GM12878 (cell line): Measurements from ENCODE around the gene CPSF4. TPM values are rescaled to one million over a fixed set of nuclear protein-coding genes. Genes with fewer than 3 reads are reported as not detected.
A peak's percentile ranks its signal among the peaks of the same experiment; 100 is the strongest.

ENCODE experiments used
- ATAC-seq: fragments of 200-7000 bp; cut with Tn5 transposase; 3 replicates; pipeline ENCODE4 v1.9.1; 2020; ENCODE audit warnings: mild to moderate bottlenecking, moderate library complexity
- BruUV-seq: library from RNA; stranded (reverse); fragments of 400-500 nt; replicated peaks from 2 replicates; lab custom pipeline; 2021; lab: Mats Ljungman, UMichigan
- CTCF ChIA-PET: fragments of 300-600 bp; sonication (Branson Sonifier 250); formaldehyde crosslinking; extraction: SDS; loops from one replicate; lab custom pipeline; 2021; ENCODE audit warnings: inconsistent platforms; lab: Yijun Ruan, JAX
- POLR2A ChIA-PET: fragments of 350-600 bp; formaldehyde crosslinking; extraction: SDS; loops from one replicate; lab custom pipeline; 2021; ENCODE audit warnings: inconsistent platforms; lab: Charles Lee
- RAD21 ChIA-PET: fragments of 300-600 bp; sonication (Branson Sonifier 250); formaldehyde crosslinking; loops from one replicate; lab custom pipeline; 2023; ENCODE audit warnings: antibody characterized with exemption; ENCODE audit not compliant: unreplicated experiment; lab: Charles Lee
- SMC1A ChIA-PET: fragments of 300-600 bp; sonication (Branson Sonifier 250); formaldehyde crosslinking; loops from one replicate; lab custom pipeline; 2023; ENCODE audit not compliant: unreplicated experiment, uncharacterized antibody; lab: Charles Lee
- DNase-seq: peaks from one replicate; pipeline ENCODE4 v3.0.0-alpha.2; 2011; ENCODE audit warnings: low read depth, low spot score
- FAIRE-seq: peaks from 3 replicates; lab custom pipeline; 2011; peaks lifted over from hg19 to GRCh38; lab: Jason Lieb, UNC
- H2AFZ ChIP-seq: 2 replicates; pipeline ENCODE4 v1.6.0; 2011; ENCODE audit warnings: low read depth, low read length, control low read depth; ENCODE audit not compliant: control insufficient read depth
- H3K27ac ChIP-seq: 2 replicates; pipeline ENCODE4 v1.5.1; 2011; ENCODE audit warnings: control low read depth; ENCODE audit not compliant: control insufficient read depth, insufficient read depth
- H3K27me3 ChIP-seq, 2 experiments: replicated peaks in 1 of 2; 2 replicates each; pipeline versions ENCODE4 v1.6.0 to v1.6.1; 2011; ENCODE audit warnings: low read length in 1 of 2; ENCODE audit not compliant: control insufficient read depth in 2 of 2, insufficient read depth in 2 of 2
- H3K36me3 ChIP-seq, 2 experiments: 2 replicates each; pipeline ENCODE4 v1.5.1; 2011; ENCODE audit warnings: low read length in 1 of 2; ENCODE audit not compliant: control insufficient read depth in 2 of 2, insufficient read depth in 2 of 2
- H3K4me1 ChIP-seq: 2 replicates; pipeline ENCODE4 v1.6.1; 2011; ENCODE audit warnings: mild to moderate bottlenecking, low read length, moderate library complexity, mixed read lengths; ENCODE audit not compliant: control insufficient read depth, insufficient read depth
- H3K4me2 ChIP-seq: 2 replicates; pipeline ENCODE4 v1.6.0; 2011; ENCODE audit warnings: control low read depth; ENCODE audit not compliant: control insufficient read depth, insufficient read depth
- H3K4me3 ChIP-seq: fragments of 200-600 bp; sonication (generic); 2 replicates; pipeline ENCODE4 v1.5.1; 2016
- H3K79me2 ChIP-seq: 2 replicates; pipeline ENCODE4 v1.6.0; 2011; ENCODE audit warnings: low read length; ENCODE audit not compliant: control insufficient read depth, insufficient read depth
- H3K9ac ChIP-seq: 2 replicates; pipeline ENCODE4 v1.8.0; 2011; ENCODE audit warnings: low read length, control low read depth, mixed read lengths; ENCODE audit not compliant: control insufficient read depth, insufficient read depth
- H3K9me3 ChIP-seq: replicated peaks from 3 replicates; pipeline ENCODE4 v1.5.1; 2011; ENCODE audit warnings: mild to moderate bottlenecking, low read length; ENCODE audit not compliant: control insufficient read depth, insufficient read depth
- H4K20me1 ChIP-seq: 2 replicates; pipeline ENCODE4 v1.6.0; 2011; ENCODE audit not compliant: control insufficient read depth, insufficient read depth
- BCL11A ChIP-seq: IDR thresholded peaks from 2 replicates; pipeline ENCODE4 v1.6.1; 2011; ENCODE audit warnings: low read depth, low read length
- EGR1 ChIP-seq, 2 experiments: IDR thresholded peaks; 1 replicate in 1 of 2; 2 replicates in 1 of 2; pipeline ENCODE4 v1.6.1; 2011 to 2012; ENCODE audit warnings: low read depth in 2 of 2, low read length in 2 of 2, borderline replicate concordance in 1 of 2, mild to moderate bottlenecking in 1 of 2, moderate library complexity in 1 of 2
- FOXK2 ChIP-seq: fragments of 450-650 bp; IDR thresholded peaks from 2 replicates; pipeline ENCODE4 v1.6.1; 2017; ENCODE audit warnings: mild to moderate bottlenecking, moderate library complexity
- KLF5 ChIP-seq: fragments of 450-650 bp; IDR thresholded peaks from 2 replicates; pipeline ENCODE4 v1.6.1; 2014; ENCODE audit warnings: mild to moderate bottlenecking; ENCODE audit not compliant: partially characterized antibody
- MYC ChIP-seq: IDR thresholded peaks from 2 replicates; pipeline ENCODE4 v1.6.1; 2011; ENCODE audit warnings: mild to moderate bottlenecking, low read length, moderate library complexity, inconsistent platforms; ENCODE audit not compliant: insufficient read depth, insufficient replicate concordance, insufficient read length, severe bottlenecking
- RBBP5 ChIP-seq: fragments of 200-600 bp; sonication (generic); conservative IDR thresholded peaks from 2 replicates; pipeline ENCODE4 v1.6.1; 2016
- SPI1 ChIP-seq: IDR thresholded peaks from 2 replicates; pipeline ENCODE4 v1.6.1; 2011; ENCODE audit warnings: low read depth, mild to moderate bottlenecking, low read length, moderate library complexity, borderline replicate concordance; ENCODE audit not compliant: insufficient read depth
- ZNF217 ChIP-seq: fragments of 450-650 bp; IDR thresholded peaks from 2 replicates; pipeline ENCODE4 v1.6.1; 2017; ENCODE audit warnings: antibody characterized with exemption, mild to moderate bottlenecking
- ZNF622 ChIP-seq: fragments of 450-650 bp; IDR thresholded peaks from 2 replicates; pipeline ENCODE4 v1.6.1; 2017; ENCODE audit warnings: mild to moderate bottlenecking, inconsistent platforms
- ZZZ3 ChIP-seq: IDR thresholded peaks from 2 replicates; pipeline ENCODE4 v1.6.1; 2011; ENCODE audit warnings: low read depth; ENCODE audit not compliant: control insufficient read depth, insufficient read length
- WGBS: methylation state at CpG from one replicate; pipeline ENCODE4 v1.1.6; 2016; ENCODE audit warnings: low lambda C conversion rate; ENCODE audit not compliant: insufficient replicate concordance, insufficient coverage; ENCODE audit errors: missing lambda C conversion rate; 5-methylcytosine and 5-hydroxymethylcytosine counted together
- in situ Hi-C: fragments of 300-500 bp; cut with MboI; formaldehyde crosslinking; loops from 9 replicates; pipeline ENCODE4 v1.14.3; 2018; ENCODE audit warnings: mixed read lengths
- intact Hi-C: fragments of 100-400 bp; cut with micrococcal nuclease; formaldehyde crosslinking; loops from one replicate; pipeline ENCODE4 v1.14.2; 2022; ENCODE audit not compliant: unreplicated experiment
- polyA plus RNA-seq, 11 experiments: library from polyadenylated mRNA; depleted of rRNA in 4 of 11; unstranded in 6 of 11; stranded (reverse) in 5 of 11; fragments of >200 nt; fragmentation: Nextera tagmentation in 4 of 11; fragmentation: Illumina TruSeq in 1 of 11; extraction: Ambion mirVana in 4 of 11; extraction: Trizol in 1 of 11; gene quantifications; 1 replicate in 1 of 11; 2 replicates in 10 of 11; pipeline versions ENCODE4 v1.2.1 to v1.2.3, GENCODE V29; 2011 to 2016; ENCODE audit warnings: inconsistent platforms in 2 of 11, missing spikeins in 2 of 11, low read depth in 1 of 11
- total RNA-seq, 4 experiments: library from RNA; depleted of rRNA in 3 of 4; stranded (reverse); fragments of >200 nt in 3 of 4; fragmentation: Illumina TruSeq in 1 of 4; extraction: Trizol in 1 of 4; gene quantifications; 2 replicates each; pipeline versions ENCODE4 v1.2.1 to v1.2.3, GENCODE V29; 2013 to 2021
- TF ChIP-seq, protein P1 (sequence below): fragments of 450-650 bp; IDR thresholded peaks from 2 replicates; pipeline ENCODE4 v1.6.1; 2017; ENCODE audit warnings: mild to moderate bottlenecking, moderate library complexity
- TF ChIP-seq, protein P2 (sequence below): fragments of 450-650 bp; IDR thresholded peaks from 2 replicates; pipeline ENCODE4 v1.6.1; 2017; ENCODE audit warnings: mild to moderate bottlenecking, low read depth, inconsistent platforms; ENCODE audit not compliant: poor library complexity, severe bottlenecking
- TF ChIP-seq, protein P3 (sequence below): IDR thresholded peaks from 2 replicates; pipeline ENCODE4 v1.6.1; 2012; ENCODE audit warnings: mild to moderate bottlenecking, low read depth, low read length
- TF ChIP-seq, protein P4 (sequence below): IDR thresholded peaks from 2 replicates; pipeline ENCODE4 v1.6.1; 2011; ENCODE audit warnings: mild to moderate bottlenecking, low read depth, low read length, moderate library complexity; ENCODE audit not compliant: insufficient replicate concordance

CPSF4 gene
- total and polyA plus RNA-seq, 10 of the 15 experiments (the other 5 are each of a cell fraction or from before 2014, with no cell fraction given) = 13.6 to 70.1 (median 45.0) TPM

DNA sequence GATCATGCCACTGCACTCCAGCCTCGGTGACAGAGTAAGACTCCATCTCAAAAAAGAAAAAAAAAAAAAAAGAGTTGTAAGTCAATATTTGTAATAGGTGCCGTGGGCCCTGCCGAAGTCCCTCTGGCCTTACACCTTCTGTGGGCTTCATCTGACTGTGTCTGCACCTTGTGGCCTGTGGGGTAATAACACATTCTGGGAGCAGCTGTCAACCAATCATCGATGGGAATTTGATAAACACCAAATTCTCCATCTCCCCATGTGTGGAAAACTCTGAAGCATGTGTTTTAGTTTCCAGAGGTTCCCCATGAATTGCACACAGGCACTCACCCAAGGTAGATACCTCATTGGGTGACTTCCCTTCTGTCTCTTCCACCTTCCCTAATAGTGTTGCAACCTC lies 50.5 kb downstream of the CPSF4 start:
- H4K20me1 ChIP-seq = no peaks in the 10 kb centered on the region
- no peak overlapping the region for H3K4me3 ChIP-seq
- H3K9me3 ChIP-seq = peaks cover 14% of the 10 kb centered on the region
- DNase-seq (no peak), FAIRE-seq (no peak), ATAC-seq (peak; percentile 59)
- RAD21 ChIA-PET = no interaction called here
- intact Hi-C loops = no loop called here
- H3K27me3 ChIP-seq = no peaks in the 10 kb centered on the region
- H3K79me2 ChIP-seq = peaks cover 5% of the 10 kb centered on the region
- no peak overlapping the region for H2AFZ ChIP-seq
- no TSS peak for BruUV-seq
- 96% methylated on average over 4 of the region's 4 CpGs for WGBS
- in situ Hi-C loops = no loop called here
- SMC1A ChIA-PET = no interaction called here
- CTCF ChIA-PET = no interaction called here
- no peak overlapping the region for H3K4me2 ChIP-seq
- no peak overlapping the region for H3K9ac ChIP-seq
- POLR2A ChIA-PET = no interaction called here
- no peak overlapping the region for H3K27ac ChIP-seq
- H3K4me1 ChIP-seq = no peaks in the 10 kb centered on the region
- H3K36me3 ChIP-seq = peaks cover 8 to 26% of the 10 kb centered on the region in 2 experiments
- TF ChIP-seq SPI1 = no peak
- TF ChIP-seq FOXK2 = no peak
- no peak for TF ChIP-seq MYC
- TF ChIP-seq, protein P1, sequence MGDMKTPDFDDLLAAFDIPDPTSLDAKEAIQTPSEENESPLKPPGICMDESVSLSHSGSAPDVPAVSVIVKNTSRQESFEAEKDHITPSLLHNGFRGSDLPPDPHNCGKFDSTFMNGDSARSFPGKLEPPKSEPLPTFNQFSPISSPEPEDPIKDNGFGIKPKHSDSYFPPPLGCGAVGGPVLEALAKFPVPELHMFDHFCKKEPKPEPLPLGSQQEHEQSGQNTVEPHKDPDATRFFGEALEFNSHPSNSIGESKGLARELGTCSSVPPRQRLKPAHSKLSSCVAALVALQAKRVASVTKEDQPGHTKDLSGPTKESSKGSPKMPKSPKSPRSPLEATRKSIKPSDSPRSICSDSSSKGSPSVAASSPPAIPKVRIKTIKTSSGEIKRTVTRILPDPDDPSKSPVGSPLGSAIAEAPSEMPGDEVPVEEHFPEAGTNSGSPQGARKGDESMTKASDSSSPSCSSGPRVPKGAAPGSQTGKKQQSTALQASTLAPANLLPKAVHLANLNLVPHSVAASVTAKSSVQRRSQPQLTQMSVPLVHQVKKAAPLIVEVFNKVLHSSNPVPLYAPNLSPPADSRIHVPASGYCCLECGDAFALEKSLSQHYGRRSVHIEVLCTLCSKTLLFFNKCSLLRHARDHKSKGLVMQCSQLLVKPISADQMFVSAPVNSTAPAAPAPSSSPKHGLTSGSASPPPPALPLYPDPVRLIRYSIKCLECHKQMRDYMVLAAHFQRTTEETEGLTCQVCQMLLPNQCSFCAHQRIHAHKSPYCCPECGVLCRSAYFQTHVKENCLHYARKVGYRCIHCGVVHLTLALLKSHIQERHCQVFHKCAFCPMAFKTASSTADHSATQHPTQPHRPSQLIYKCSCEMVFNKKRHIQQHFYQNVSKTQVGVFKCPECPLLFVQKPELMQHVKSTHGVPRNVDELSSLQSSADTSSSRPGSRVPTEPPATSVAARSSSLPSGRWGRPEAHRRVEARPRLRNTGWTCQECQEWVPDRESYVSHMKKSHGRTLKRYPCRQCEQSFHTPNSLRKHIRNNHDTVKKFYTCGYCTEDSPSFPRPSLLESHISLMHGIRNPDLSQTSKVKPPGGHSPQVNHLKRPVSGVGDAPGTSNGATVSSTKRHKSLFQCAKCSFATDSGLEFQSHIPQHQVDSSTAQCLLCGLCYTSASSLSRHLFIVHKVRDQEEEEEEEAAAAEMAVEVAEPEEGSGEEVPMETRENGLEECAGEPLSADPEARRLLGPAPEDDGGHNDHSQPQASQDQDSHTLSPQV = no peak
- TF ChIP-seq ZZZ3 = no peak
- TF ChIP-seq ZNF217 = no peak
- TF ChIP-seq, protein P2, sequence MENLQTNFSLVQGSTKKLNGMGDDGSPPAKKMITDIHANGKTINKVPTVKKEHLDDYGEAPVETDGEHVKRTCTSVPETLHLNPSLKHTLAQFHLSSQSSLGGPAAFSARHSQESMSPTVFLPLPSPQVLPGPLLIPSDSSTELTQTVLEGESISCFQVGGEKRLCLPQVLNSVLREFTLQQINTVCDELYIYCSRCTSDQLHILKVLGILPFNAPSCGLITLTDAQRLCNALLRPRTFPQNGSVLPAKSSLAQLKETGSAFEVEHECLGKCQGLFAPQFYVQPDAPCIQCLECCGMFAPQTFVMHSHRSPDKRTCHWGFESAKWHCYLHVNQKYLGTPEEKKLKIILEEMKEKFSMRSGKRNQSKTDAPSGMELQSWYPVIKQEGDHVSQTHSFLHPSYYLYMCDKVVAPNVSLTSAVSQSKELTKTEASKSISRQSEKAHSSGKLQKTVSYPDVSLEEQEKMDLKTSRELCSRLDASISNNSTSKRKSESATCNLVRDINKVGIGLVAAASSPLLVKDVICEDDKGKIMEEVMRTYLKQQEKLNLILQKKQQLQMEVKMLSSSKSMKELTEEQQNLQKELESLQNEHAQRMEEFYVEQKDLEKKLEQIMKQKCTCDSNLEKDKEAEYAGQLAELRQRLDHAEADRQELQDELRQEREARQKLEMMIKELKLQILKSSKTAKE = no peak
- TF ChIP-seq EGR1 (IDR thresholded peaks at IDR 0.05; ENCODE audit: borderline replicate concordance in 1 of 2, low read depth in 2 of 2, low read length in 2 of 2) = no peak
- TF ChIP-seq BCL11A = no peak
- TF ChIP-seq, protein P3, sequence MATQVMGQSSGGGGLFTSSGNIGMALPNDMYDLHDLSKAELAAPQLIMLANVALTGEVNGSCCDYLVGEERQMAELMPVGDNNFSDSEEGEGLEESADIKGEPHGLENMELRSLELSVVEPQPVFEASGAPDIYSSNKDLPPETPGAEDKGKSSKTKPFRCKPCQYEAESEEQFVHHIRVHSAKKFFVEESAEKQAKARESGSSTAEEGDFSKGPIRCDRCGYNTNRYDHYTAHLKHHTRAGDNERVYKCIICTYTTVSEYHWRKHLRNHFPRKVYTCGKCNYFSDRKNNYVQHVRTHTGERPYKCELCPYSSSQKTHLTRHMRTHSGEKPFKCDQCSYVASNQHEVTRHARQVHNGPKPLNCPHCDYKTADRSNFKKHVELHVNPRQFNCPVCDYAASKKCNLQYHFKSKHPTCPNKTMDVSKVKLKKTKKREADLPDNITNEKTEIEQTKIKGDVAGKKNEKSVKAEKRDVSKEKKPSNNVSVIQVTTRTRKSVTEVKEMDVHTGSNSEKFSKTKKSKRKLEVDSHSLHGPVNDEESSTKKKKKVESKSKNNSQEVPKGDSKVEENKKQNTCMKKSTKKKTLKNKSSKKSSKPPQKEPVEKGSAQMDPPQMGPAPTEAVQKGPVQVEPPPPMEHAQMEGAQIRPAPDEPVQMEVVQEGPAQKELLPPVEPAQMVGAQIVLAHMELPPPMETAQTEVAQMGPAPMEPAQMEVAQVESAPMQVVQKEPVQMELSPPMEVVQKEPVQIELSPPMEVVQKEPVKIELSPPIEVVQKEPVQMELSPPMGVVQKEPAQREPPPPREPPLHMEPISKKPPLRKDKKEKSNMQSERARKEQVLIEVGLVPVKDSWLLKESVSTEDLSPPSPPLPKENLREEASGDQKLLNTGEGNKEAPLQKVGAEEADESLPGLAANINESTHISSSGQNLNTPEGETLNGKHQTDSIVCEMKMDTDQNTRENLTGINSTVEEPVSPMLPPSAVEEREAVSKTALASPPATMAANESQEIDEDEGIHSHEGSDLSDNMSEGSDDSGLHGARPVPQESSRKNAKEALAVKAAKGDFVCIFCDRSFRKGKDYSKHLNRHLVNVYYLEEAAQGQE = no peak
- TF ChIP-seq, protein P4, sequence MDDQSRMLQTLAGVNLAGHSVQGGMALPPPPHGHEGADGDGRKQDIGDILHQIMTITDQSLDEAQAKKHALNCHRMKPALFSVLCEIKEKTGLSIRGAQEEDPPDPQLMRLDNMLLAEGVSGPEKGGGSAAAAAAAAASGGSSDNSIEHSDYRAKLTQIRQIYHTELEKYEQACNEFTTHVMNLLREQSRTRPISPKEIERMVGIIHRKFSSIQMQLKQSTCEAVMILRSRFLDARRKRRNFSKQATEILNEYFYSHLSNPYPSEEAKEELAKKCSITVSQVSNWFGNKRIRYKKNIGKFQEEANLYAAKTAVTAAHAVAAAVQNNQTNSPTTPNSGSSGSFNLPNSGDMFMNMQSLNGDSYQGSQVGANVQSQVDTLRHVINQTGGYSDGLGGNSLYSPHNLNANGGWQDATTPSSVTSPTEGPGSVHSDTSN = no peak
- TF ChIP-seq KLF5 = no peak
- no peak for TF ChIP-seq ZNF622
- TF ChIP-seq RBBP5 = no peak
